ENCODE results near the gene GRIK4. TPM values are rescaled to one million over a fixed set of nuclear protein-coding genes. Genes with fewer than 3 reads are reported as not detected.

The GRIK4 gene
- total and polyA plus RNA-seq, 2 donors (not counting 3 experiments of a cell fraction or from before 2014, with no cell fraction given), result 0.81 to 1.6 TPM

GRCh38 chr11:120540744-120541465 lies 29.4 kb downstream of the GRIK4 start:
- no peak overlapping the region for H3K27ac ChIP-seq (ENCODE audit: insufficient read depth, low read depth, low read length)
- POLR2A ChIA-PET, result no interaction called here
- TF ChIP-seq POLR2A (IDR thresholded peaks at IDR 0.05; ENCODE audit: low read depth, low read length) (no peak), MYC (IDR thresholded peaks at IDR 0.05; ENCODE audit: low read depth, low read length) (no peak), POLR2AphosphoS5 (IDR thresholded peaks at IDR 0.05; ENCODE audit: insufficient read depth, low read depth, low read length) (no peak)
- H2AFZ ChIP-seq (ENCODE audit: low read depth, low read length), result no peak overlapping the region
- H3K4me1 ChIP-seq (ENCODE audit: control insufficient read depth, extremely low read depth, insufficient read depth, low read length), result no peaks in the 10 kb centered on the region
- H3K4me2 ChIP-seq (ENCODE audit: insufficient read depth, low read length), result no peak overlapping the region
- H3K9me3 ChIP-seq (replicated peaks; ENCODE audit: control insufficient read depth, insufficient read depth, low read length), result no peaks in the 10 kb centered on the region
- H4K20me1 ChIP-seq (replicated peaks; ENCODE audit: control insufficient read depth, extremely low read depth, insufficient read depth, low read length), result no peaks in the 10 kb centered on the region
- DNase-seq (ENCODE audit: low read depth, low spot score) (no peak), FAIRE-seq (no peak)
- no peaks in the 10 kb centered on the region for H3K79me2 ChIP-seq (ENCODE audit: control insufficient read depth, insufficient read depth, low read length)
- CTCF ChIA-PET, result interaction anchor here (1.1 to 1.4 kb wide), 4 partner anchors 14 to 144 kb away, joined by 4 to 7 read pairs (median 4); partner anchors contain the start of gene GRIK4
- H3K9me1 ChIP-seq (replicated peaks; ENCODE audit: control insufficient read depth, extremely low read depth, insufficient read depth, low read length), result no peaks in the 10 kb centered on the region
- H3K36me3 ChIP-seq (ENCODE audit: control insufficient read depth in 2 of 2, extremely low read depth in 1 of 2, insufficient read depth in 2 of 2, low read length in 2 of 2), result no peaks in the 10 kb centered on the region
- BruUV-seq (replicated peaks), result no TSS peak
- dilution Hi-C loops (cut with MboI; ENCODE audit: extremely low pct_ligation_motif_present, low sequenced_read_pairs), result no loop called here
- H3K9ac ChIP-seq (replicated peaks; ENCODE audit: extremely low read depth, insufficient read depth, low read length), result no peak overlapping the region
- intact Hi-C loops (cut with micrococcal nuclease), result no loop called here
- H3K27me3 ChIP-seq (ENCODE audit: control insufficient read depth in 2 of 2, insufficient read depth in 2 of 2, low read length in 2 of 2), result peaks cover 0 to 1% of the 10 kb centered on the region in 2 experiments
- no peak overlapping the region for H3K4me3 ChIP-seq (replicated peaks in 1 of 3; ENCODE audit: insufficient read depth in 1 of 3, low read depth in 1 of 3, low read length in 3 of 3)

DNA sequence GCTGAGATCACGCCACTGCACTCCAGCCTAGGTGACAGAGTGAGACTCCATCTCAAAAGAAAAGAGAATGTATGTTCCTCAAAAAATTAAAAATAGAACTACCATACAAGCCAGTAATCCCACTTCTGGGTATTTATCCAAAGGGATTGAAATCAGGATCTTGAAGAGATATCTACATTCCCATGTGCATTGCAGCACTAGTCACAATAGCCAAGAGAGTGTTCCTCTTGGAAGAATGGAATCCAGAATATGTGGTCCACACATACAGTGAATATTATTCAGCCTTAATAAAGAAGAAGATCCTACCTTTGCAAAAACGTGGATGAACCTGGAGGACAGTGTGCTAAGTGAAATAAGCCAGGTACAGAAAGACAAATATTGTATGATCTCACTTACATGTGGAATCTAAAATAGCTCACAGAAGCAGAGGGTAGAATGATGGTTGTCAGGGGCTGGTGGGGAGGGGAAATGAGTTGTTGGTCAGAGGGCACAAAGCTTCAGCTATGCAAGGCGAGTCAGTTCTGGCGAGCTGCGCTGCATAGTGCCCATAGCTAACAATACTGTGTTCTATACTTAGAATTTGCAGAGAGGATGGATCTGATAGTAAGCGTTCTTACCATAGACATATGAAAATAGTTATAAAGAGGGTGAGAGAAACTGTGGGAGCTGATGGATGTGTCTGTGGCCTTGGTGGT lies 32.1 kb downstream of the GRIK4 start:
- H3K4me1 ChIP-seq (ENCODE audit: control insufficient read depth, extremely low read depth, insufficient read depth, low read length), result peaks cover 12% of the 10 kb centered on the region
- intact Hi-C loops (cut with micrococcal nuclease), result no loop called here
- ChIA-PET CTCF (interaction anchor here (1.3 to 1.6 kb wide), 3 partner anchors 16 to 141 kb away, joined by 4 to 6 read pairs (median 4); partner anchors contain the start of gene GRIK4), POLR2A (no interaction called here)
- no peaks in the 10 kb centered on the region for H3K9me3 ChIP-seq (replicated peaks; ENCODE audit: control insufficient read depth, insufficient read depth, low read length)
- H3K27me3 ChIP-seq (ENCODE audit: control insufficient read depth in 2 of 2, insufficient read depth in 2 of 2, low read length in 2 of 2), result no peaks in the 10 kb centered on the region
- H3K36me3 ChIP-seq (ENCODE audit: control insufficient read depth in 2 of 2, extremely low read depth in 1 of 2, insufficient read depth in 2 of 2, low read length in 2 of 2), result no peaks in the 10 kb centered on the region
- H3K9me1 ChIP-seq (replicated peaks; ENCODE audit: control insufficient read depth, extremely low read depth, insufficient read depth, low read length), result no peaks in the 10 kb centered on the region
- H2AFZ ChIP-seq (ENCODE audit: low read depth, low read length), result no peak overlapping the region
- H3K9ac ChIP-seq (replicated peaks; ENCODE audit: extremely low read depth, insufficient read depth, low read length), result no peak overlapping the region
- FAIRE-seq, result no peak
- H3K27ac ChIP-seq (ENCODE audit: insufficient read depth, low read depth, low read length), result no peak overlapping the region
- dilution Hi-C loops (cut with MboI; ENCODE audit: extremely low pct_ligation_motif_present, low sequenced_read_pairs), result no loop called here
- H3K79me2 ChIP-seq (ENCODE audit: control insufficient read depth, insufficient read depth, low read length), result no peaks in the 10 kb centered on the region
- TF ChIP-seq MYC (IDR thresholded peaks at IDR 0.05; ENCODE audit: low read depth, low read length) (no peak), EZH2 (IDR thresholded peaks at IDR 0.05; ENCODE audit: borderline replicate concordance, low read depth, low read length, severe bottlenecking) (no peak), FOS (IDR thresholded peaks at IDR 0.05; ENCODE audit: borderline replicate concordance, insufficient read depth, low read length) (no peak), JUN (IDR thresholded peaks at IDR 0.05; ENCODE audit: borderline replicate concordance, insufficient read depth, insufficient read length, low read depth) (no peak), POLR2AphosphoS5 (IDR thresholded peaks at IDR 0.05; ENCODE audit: insufficient read depth, low read depth, low read length) (no peak), POLR2A (IDR thresholded peaks at IDR 0.05; ENCODE audit: low read depth, low read length) (no peak)
- TF ChIP-seq, protein P1, sequence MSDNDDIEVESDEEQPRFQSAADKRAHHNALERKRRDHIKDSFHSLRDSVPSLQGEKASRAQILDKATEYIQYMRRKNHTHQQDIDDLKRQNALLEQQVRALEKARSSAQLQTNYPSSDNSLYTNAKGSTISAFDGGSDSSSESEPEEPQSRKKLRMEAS (IDR thresholded peaks at IDR 0.05; ENCODE audit: insufficient read depth, insufficient read length), result no peak
- H3K4me3 ChIP-seq (replicated peaks in 1 of 3; ENCODE audit: insufficient read depth in 1 of 3, low read depth in 1 of 3, low read length in 3 of 3), result no peak overlapping the region
- H4K20me1 ChIP-seq (replicated peaks; ENCODE audit: control insufficient read depth, extremely low read depth, insufficient read depth, low read length), result no peaks in the 10 kb centered on the region
- no peak overlapping the region for H3K4me2 ChIP-seq (ENCODE audit: insufficient read depth, low read length)
- no TSS peak for BruUV-seq (replicated peaks)
- DNase-seq (ENCODE audit: low read depth, low spot score), result no peak
